ENCODE data around the gene STAT1.

The STAT1 gene

GRCh38 chr2:190990132-190990531 lies 23.8 kb downstream of the STAT1 start:
- Histone ChIP-seq H3K36me3 (ENCODE audit: insufficient read depth, low read length) (peaks cover 84% of the 10 kb centered on the region), H3K4me1 (ENCODE audit: control insufficient read depth, insufficient read depth, low read length) (no peaks in the 10 kb centered on the region), H3K4me3 (ENCODE audit: low read length) (no peak overlapping the region), H3K27me3 (ENCODE audit: control insufficient read depth, insufficient read depth, low read length) (no peaks in the 10 kb centered on the region), H3K9ac (ENCODE audit: low read depth, low read length) (no peak overlapping the region), H3K9me3 (replicated peaks; ENCODE audit: low read length) (no peaks in the 10 kb centered on the region), H3K4me2 (ENCODE audit: low read length) (no peak overlapping the region)

- no peaks in the 10 kb centered on the region for H3K27me3 ChIP-seq (ENCODE audit: control insufficient read depth, insufficient read depth, low read length)
- H3K4me1 ChIP-seq (ENCODE audit: control insufficient read depth, insufficient read depth, low read length) = no peaks in the 10 kb centered on the region
- H3K4me3 ChIP-seq (ENCODE audit: low read length) = no peak overlapping the region
- no peak overlapping the region for H3K4me2 ChIP-seq (ENCODE audit: low read length)
- H3K9ac ChIP-seq (ENCODE audit: low read depth, low read length) = no peak overlapping the region
- H3K36me3 ChIP-seq (ENCODE audit: insufficient read depth, low read length) = peaks cover 88% of the 10 kb centered on the region
- H3K9me3 ChIP-seq (replicated peaks; ENCODE audit: low read length) = no peaks in the 10 kb centered on the region
Observed at GRCh38 chr2:190988910-190989309, 25.1 kb downstream of the STAT1 start.

- Histone ChIP-seq H3K9me3 (replicated peaks; ENCODE audit: low read length) (no peaks in the 10 kb centered on the region), H3K4me1 (ENCODE audit: control insufficient read depth, insufficient read depth, low read length) (no peaks in the 10 kb centered on the region), H3K36me3 (ENCODE audit: insufficient read depth, low read length) (peaks cover 88% of the 10 kb centered on the region), H3K27me3 (ENCODE audit: control insufficient read depth, insufficient read depth, low read length) (no peaks in the 10 kb centered on the region), H3K4me2 (ENCODE audit: low read length) (no peak overlapping the region), H3K9ac (ENCODE audit: low read depth, low read length) (no peak overlapping the region), H3K4me3 (ENCODE audit: low read length) (no peak overlapping the region)
Observed at GRCh38 chr2:190987938-190988337, 26.0 kb downstream of the STAT1 start.

GRCh38 chr2:190987116-190987515 lies 26.9 kb downstream of the STAT1 start:
- no peak overlapping the region for H3K9ac ChIP-seq (ENCODE audit: low read depth, low read length)
- H3K27me3 ChIP-seq (ENCODE audit: control insufficient read depth, insufficient read depth, low read length) = no peaks in the 10 kb centered on the region
- peaks cover 91% of the 10 kb centered on the region for H3K36me3 ChIP-seq (ENCODE audit: insufficient read depth, low read length)
- no peak overlapping the region for H3K4me3 ChIP-seq (ENCODE audit: low read length)
- no peaks in the 10 kb centered on the region for H3K9me3 ChIP-seq (replicated peaks; ENCODE audit: low read length)
- H3K4me2 ChIP-seq (ENCODE audit: low read length) = no peak overlapping the region
- H3K4me1 ChIP-seq (ENCODE audit: control insufficient read depth, insufficient read depth, low read length) = no peaks in the 10 kb centered on the region

- no peak overlapping the region for H3K4me2 ChIP-seq (ENCODE audit: low read length)
- H3K4me3 ChIP-seq (ENCODE audit: low read length) = no peak overlapping the region
- no peak overlapping the region for H3K9ac ChIP-seq (ENCODE audit: low read depth, low read length)
- no peaks in the 10 kb centered on the region for H3K27me3 ChIP-seq (ENCODE audit: control insufficient read depth, insufficient read depth, low read length)
- no peaks in the 10 kb centered on the region for H3K9me3 ChIP-seq (replicated peaks; ENCODE audit: low read length)
- peaks cover 91% of the 10 kb centered on the region for H3K36me3 ChIP-seq (ENCODE audit: insufficient read depth, low read length)
- H3K4me1 ChIP-seq (ENCODE audit: control insufficient read depth, insufficient read depth, low read length) = no peaks in the 10 kb centered on the region
Observed at GRCh38 chr2:190986221-190986953, 27.6 kb downstream of the STAT1 start.

GRCh38 chr2:190984595-190984994 lies 29.4 kb downstream of the STAT1 start:
- Histone ChIP-seq H3K36me3 (ENCODE audit: insufficient read depth, low read length) (peaks cover 91% of the 10 kb centered on the region), H3K9me3 (replicated peaks; ENCODE audit: low read length) (no peaks in the 10 kb centered on the region), H3K27me3 (ENCODE audit: control insufficient read depth, insufficient read depth, low read length) (no peaks in the 10 kb centered on the region), H3K9ac (ENCODE audit: low read depth, low read length) (no peak overlapping the region), H3K4me3 (ENCODE audit: low read length) (no peak overlapping the region), H3K4me2 (ENCODE audit: low read length) (no peak overlapping the region), H3K4me1 (ENCODE audit: control insufficient read depth, insufficient read depth, low read length) (no peaks in the 10 kb centered on the region)

- Histone ChIP-seq H3K9ac (ENCODE audit: low read depth, low read length) (no peak overlapping the region), H3K4me3 (ENCODE audit: low read length) (no peak overlapping the region), H3K27me3 (ENCODE audit: control insufficient read depth, insufficient read depth, low read length) (no peaks in the 10 kb centered on the region), H3K4me1 (ENCODE audit: control insufficient read depth, insufficient read depth, low read length) (no peaks in the 10 kb centered on the region), H3K9me3 (replicated peaks; ENCODE audit: low read length) (no peaks in the 10 kb centered on the region), H3K4me2 (ENCODE audit: low read length) (no peak overlapping the region), H3K36me3 (ENCODE audit: insufficient read depth, low read length) (peaks cover 99% of the 10 kb centered on the region)
Observed at GRCh38 chr2:190982262-190983034, 31.5 kb downstream of the STAT1 start.

GRCh38 chr2:190981733-190982132 lies 32.2 kb downstream of the STAT1 start:
- Histone ChIP-seq H3K4me3 (ENCODE audit: low read length) (no peak overlapping the region), H3K4me1 (ENCODE audit: control insufficient read depth, insufficient read depth, low read length) (no peaks in the 10 kb centered on the region), H3K9ac (ENCODE audit: low read depth, low read length) (no peak overlapping the region), H3K36me3 (ENCODE audit: insufficient read depth, low read length) (peaks cover 98% of the 10 kb centered on the region), H3K9me3 (replicated peaks; ENCODE audit: low read length) (no peaks in the 10 kb centered on the region), H3K27me3 (ENCODE audit: control insufficient read depth, insufficient read depth, low read length) (no peaks in the 10 kb centered on the region), H3K4me2 (ENCODE audit: low read length) (no peak overlapping the region)

GRCh38 chr2:190981333-190981732 lies 32.6 kb downstream of the STAT1 start:
- Histone ChIP-seq H3K9me3 (replicated peaks; ENCODE audit: low read length) (no peaks in the 10 kb centered on the region), H3K27me3 (ENCODE audit: control insufficient read depth, insufficient read depth, low read length) (no peaks in the 10 kb centered on the region), H3K4me1 (ENCODE audit: control insufficient read depth, insufficient read depth, low read length) (no peaks in the 10 kb centered on the region), H3K4me3 (ENCODE audit: low read length) (no peak overlapping the region), H3K9ac (ENCODE audit: low read depth, low read length) (no peak overlapping the region), H3K4me2 (ENCODE audit: low read length) (no peak overlapping the region), H3K36me3 (ENCODE audit: insufficient read depth, low read length) (peaks cover 98% of the 10 kb centered on the region)

- H3K9ac ChIP-seq (ENCODE audit: low read depth, low read length) = no peak overlapping the region
- H3K36me3 ChIP-seq (ENCODE audit: insufficient read depth, low read length) = peaks cover 98% of the 10 kb centered on the region
- H3K27me3 ChIP-seq (ENCODE audit: control insufficient read depth, insufficient read depth, low read length) = no peaks in the 10 kb centered on the region
Observed at GRCh38 chr2:190980630-190981209, 33.3 kb downstream of the STAT1 start.

GRCh38 chr2:190979906-190980629 lies 33.9 kb downstream of the STAT1 start:
- H3K9me3 ChIP-seq (replicated peaks; ENCODE audit: low read length) = no peaks in the 10 kb centered on the region
- peaks cover 98% of the 10 kb centered on the region for H3K36me3 ChIP-seq (ENCODE audit: insufficient read depth, low read length)
- H3K4me1 ChIP-seq (ENCODE audit: control insufficient read depth, insufficient read depth, low read length) = no peaks in the 10 kb centered on the region
- H3K4me3 ChIP-seq (ENCODE audit: low read length) = no peak overlapping the region
- H3K9ac ChIP-seq (ENCODE audit: low read depth, low read length) = no peak overlapping the region
- no peaks in the 10 kb centered on the region for H3K27me3 ChIP-seq (ENCODE audit: control insufficient read depth, insufficient read depth, low read length)
- H3K4me2 ChIP-seq (ENCODE audit: low read length) = no peak overlapping the region

More at GRCh38 chr2:190980630-190981209, 33.3 kb downstream of the STAT1 start:
- H3K4me2 ChIP-seq (ENCODE audit: low read length) = no peak overlapping the region
- no peaks in the 10 kb centered on the region for H3K9me3 ChIP-seq (replicated peaks; ENCODE audit: low read length)
- no peaks in the 10 kb centered on the region for H3K4me1 ChIP-seq (ENCODE audit: control insufficient read depth, insufficient read depth, low read length)
- H3K4me3 ChIP-seq (ENCODE audit: low read length) = no peak overlapping the region

All from skeletal muscle satellite cell (primary cell).